Stimulated activated naive CD8-positive, alpha-beta T cell treated with anti-CD3 and anti-CD28 coated beads, Interleukin-15, Interleukin-2, amounts not matched to agents 100 U/mL and 50 U/mL, for 24 hours (primary cell): ENCODE measurements around the gene SPOCK3.
"Not testable (repeated sequence)": the region's sequence is repeated elsewhere in the genome, so short reads cannot be mapped to it uniquely, and the experiment has no call there.

Experiments used
- ATAC-seq: fragments of 150-1000 bp; cut with Tn5 transposase; one replicate; pipeline ENCODE4 v1.10.0; 2021
- DNase-seq: peaks from one replicate; pipeline ENCODE4 v3.0.0; 2021

The SPOCK3 gene

DNA sequence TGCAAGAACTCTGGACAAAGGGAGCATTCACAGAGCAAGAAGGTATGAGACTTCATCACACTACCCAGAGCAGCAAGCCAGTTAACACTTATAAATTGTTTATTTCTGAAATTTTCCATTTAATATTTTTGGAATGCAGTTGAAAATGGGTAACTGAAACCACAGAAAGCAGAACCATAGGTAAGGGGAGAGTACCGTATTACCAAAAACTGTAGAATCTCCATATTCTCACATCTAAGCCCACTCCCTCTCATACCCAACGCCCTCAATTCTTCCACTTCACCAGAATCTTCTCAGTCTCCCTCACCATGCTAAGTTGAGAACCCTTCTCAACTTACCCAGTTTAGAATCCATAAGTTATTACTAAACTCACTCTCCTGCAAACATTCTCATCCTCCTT is 277.8 kb downstream of the SPOCK3 start:
- DNase-seq (no peak), ATAC-seq (no peak)

DNA sequence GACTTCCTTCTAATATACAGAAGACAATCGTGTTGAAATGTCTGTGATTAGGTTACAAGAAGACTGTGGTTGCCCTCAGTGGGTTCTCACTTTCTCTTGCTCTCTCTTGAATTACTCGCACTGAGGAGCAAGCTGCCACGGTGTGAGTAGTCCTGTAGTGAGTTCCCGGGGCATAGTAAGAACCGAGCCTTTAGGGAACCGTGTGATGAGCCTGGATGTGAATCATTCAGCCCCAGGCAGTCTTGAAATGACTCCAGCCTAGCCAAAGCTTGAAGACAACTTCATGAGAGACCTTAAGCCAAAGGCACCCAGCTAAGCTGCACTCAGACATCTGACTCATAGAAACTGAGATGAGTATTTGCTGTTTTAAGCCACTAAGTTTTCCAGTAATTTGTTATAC is 292.7 kb downstream of the SPOCK3 start:
- ATAC-seq (peak; percentile 68), DNase-seq (peak; percentile 3)

DNA sequence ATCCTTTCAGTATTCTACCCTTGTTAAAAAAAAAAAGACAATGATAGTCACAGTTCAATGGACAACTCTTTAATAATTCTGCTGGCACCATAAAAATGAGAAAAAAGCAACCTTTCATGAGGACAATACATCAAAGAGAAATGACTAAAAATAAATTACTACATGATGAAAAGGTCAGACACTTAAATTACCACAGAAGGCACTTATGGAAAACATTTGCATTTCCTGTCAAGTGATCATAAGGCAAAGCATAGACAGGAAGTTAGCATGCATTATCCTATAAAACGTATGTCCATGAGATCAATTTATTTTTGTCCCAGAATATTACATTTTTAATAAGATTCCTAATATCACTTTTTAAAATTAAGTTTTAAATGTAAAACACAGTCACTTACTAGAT is 303.8 kb downstream of the SPOCK3 start:
- no peak for DNase-seq
- no peak for ATAC-seq

DNA sequence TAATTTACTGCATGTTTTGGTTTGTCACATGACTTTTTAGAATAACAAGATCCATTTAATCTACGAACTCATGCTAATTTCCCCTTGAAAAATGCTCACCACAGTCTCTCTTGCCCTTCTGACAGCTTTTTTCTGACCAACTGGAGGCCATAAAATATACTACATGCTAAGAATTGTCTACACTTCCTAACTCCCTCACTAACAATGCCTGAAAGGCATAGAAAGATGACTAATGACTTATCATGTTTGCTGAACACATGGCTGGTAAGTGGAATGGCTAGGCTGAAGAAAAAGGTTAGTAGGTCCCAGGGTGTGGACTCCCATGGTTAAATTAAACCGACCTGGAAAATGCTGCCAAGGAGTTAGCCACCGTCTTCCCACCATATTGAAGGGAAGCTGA is 309.9 kb downstream of the SPOCK3 start:
- no peak for ATAC-seq
- DNase-seq: no peak

DNA sequence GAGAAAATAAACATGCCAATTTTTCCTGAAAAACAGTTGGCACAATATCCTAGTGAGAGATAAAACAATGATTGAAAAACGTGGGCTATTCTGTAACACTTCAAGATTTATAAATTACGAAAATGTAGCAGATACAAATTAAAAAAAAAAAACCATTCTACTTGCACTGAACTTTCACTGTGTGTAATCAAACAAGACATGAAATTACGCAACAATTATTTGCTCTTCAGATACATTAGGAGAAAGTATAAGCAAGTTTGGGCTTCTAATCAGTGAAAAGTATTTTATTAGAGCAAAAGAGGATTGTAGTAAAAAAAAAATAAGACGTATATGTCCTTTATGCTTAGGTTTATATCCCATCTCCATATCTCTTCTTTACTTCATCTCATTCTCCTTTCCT is 320.4 kb downstream of the SPOCK3 start:
- no peak for DNase-seq
- no peak for ATAC-seq

DNA sequence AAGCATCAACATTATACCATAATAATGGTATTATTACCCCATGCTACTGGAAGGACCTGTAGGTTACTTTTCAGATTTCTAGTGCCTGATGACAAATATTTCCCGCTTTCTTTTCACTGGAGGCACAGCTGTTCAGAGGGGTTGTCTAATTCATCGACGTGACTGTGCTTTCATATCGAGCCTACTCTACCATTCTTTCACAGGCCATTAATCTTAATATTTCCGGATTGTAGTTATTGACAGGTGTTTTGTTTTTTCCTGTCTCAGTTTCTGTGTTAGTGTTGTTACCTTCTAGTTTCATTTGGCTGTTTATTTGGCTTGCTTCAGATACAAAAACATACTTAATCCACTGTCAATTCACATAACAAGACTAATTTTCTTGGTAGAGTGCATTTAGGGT is 330.9 kb downstream of the SPOCK3 start:
- DNase-seq: no peak
- ATAC-seq: no peak

DNA sequence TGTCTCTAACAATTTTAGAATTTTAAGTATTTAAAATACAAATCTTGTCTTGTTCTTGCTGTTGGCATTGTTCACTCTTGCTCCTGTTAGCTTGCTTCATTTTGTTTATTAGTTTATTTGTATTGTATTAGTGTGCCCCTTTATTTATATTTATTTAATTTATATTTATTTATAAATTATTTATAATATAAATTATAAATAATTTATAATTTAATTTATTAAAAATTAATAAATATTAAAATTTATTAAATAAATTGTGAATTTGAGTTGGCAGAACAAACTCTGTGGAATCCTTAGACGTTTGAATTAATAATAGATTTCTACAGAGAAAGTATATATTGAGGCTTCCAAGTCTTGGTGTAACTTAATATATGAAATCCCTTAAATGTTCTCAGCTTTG is 331.4 kb downstream of the SPOCK3 start:
- DNase-seq (no peak), ATAC-seq (no peak)

DNA sequence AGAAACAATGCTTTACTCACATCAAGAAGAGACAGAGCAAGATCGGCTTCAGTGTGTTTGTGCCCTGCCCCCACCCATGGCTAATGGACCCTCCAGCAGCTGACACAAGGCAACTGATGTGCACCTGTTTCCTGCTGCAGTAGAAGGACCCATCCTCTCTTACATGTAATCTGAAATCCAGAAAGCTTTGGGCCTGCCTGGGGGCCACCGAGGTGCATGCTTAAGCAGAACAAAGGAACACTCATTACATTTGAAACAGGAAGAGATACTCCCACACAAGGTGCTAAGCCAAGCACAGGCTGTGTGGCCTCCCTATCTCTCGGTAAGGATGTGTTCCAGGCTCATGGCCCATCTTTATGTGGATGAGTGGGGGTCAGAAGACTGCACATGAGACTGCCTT is 338.0 kb downstream of the SPOCK3 start:
- ATAC-seq: no peak
- no peak for DNase-seq

DNA sequence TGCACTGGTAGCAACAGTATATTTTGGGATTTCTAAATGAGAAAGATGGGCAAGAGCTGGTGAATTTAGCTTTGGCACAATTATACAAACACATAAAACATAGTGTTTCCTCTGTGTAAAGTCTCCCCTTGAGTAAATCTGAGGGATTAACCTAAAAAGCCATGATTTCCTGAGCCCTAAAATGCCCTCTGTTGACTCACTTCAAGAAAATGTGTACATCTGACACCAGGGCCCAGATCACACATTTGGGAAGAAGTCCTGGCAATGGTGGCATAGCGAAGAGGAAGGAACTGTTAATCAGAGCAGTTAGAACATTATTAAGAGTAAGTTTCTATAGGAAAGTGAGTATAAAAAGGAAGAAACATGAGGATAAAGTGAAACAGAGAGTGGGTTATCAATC is 338.5 kb downstream of the SPOCK3 start:
- no peak for DNase-seq
- ATAC-seq: no peak

DNA sequence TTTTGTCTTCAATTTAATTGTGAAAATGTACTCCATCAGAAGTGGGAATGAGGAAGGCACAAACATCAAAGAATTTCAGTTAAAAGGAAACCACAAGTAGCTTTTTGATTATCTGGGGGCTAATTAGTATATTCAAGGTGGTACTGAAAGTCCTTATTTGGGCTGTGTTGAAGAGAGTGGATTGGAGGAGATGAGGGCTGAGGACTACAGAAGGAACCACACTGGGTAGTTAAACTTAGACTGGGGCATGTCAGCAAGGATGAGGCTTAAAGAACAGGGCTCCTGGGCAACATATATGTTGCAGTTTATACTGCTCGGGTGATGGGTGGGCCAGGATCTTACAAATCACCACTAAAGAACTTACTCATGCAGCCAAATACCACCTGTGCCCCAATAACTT is 346.8 kb downstream of the SPOCK3 start:
- ATAC-seq: no peak
- DNase-seq: no peak

DNA sequence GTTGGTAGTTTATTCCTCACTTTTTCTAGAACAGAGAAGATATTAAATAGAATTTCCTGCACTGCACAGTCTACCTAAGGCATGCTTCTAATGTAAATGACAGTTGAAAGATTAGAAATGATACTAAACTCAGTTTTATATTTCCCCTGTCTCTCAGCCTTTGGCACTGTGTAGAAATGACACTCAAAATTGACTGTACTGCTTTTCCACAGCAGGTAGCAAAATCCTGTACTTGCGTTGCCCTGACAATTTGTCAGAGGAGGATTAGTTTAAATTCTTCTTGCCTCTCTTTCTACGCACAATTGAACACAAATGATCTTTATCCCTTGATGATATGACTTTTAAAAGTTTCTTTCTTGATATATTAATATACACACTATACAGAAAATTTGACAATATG is 347.6 kb downstream of the SPOCK3 start:
- ATAC-seq (no peak), DNase-seq (no peak)

DNA sequence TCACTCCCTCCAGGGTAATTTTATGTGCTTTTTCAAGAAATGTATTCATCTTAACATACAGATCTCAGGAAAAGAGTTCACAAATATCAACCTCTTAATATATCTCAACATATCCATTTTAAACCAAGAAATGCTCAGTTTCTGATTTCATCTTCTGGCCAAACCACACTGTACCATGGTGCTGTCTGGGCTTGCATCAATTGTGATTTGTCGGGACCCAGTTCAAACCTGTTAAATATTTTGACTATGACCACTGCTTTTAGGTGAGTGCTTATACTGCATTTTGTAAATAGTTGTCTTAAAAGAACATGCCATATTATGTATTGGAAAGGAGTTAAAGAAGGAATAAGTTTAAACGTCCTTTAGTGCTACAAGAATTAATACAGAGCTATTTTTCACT is 352.1 kb downstream of the SPOCK3 start:
- no peak for DNase-seq
- no peak for ATAC-seq

DNA sequence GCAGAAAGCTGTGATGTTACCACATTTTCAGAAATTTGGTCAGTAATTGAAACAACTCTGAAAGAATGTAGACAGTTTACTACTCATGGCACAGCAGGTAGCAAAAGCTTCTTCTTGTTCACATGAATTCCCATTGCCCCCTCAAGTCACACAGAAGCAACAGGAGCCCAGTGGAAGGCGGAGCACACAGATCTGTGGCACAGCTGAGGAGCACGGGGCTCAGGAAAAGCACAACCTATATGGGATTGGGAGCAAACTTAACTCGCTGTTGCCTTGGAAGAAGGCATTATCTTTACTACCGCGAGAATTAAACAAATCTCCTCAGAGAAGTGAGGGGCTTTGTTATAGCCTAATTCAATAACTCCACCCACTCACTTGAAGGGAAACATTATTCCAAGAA is 358.5 kb downstream of the SPOCK3 start:
- ATAC-seq (no peak), DNase-seq (no peak)

DNA sequence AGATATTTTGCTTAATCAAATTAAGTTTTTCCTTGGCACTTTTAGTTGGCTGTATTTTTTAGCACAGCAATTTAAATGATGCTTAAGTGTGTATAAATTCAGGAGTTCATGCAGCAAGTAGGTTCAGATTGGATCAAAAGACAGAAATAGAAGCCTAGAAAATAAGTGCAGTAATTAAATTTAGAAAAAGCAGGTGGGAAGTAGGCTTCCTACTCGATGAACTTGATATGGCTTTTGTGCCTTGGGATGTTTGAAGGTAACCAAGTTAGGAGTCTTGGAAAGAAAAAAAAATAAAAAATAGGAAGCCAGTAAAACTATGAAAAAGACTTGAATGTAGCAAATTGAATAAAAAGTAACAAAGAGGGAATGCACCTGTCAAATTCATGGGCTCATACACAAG is 372.3 kb downstream of the SPOCK3 start:
- ATAC-seq (no peak), DNase-seq (no peak)

DNA sequence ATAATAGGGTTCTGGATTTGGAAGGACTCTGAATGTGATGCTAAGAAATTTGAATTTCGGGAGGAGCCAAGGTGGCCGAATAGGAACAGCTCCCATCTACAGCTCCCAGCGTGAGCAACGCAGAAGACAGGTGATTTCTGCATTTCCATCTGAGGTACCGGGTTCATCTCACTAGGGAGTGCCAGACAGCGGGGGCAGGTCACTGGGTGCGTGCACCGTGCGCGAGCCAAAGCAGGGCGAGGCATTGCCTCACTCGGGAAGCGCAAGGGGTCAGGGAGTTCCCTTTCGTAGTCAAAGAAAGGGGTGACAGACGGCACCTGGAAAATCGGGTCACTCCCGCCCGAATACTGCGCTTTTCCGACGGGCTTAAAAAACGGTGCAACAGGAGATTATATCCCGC is 383.9 kb downstream of the SPOCK3 start:
- not testable (repeated sequence) for DNase-seq, ATAC-seq

DNA sequence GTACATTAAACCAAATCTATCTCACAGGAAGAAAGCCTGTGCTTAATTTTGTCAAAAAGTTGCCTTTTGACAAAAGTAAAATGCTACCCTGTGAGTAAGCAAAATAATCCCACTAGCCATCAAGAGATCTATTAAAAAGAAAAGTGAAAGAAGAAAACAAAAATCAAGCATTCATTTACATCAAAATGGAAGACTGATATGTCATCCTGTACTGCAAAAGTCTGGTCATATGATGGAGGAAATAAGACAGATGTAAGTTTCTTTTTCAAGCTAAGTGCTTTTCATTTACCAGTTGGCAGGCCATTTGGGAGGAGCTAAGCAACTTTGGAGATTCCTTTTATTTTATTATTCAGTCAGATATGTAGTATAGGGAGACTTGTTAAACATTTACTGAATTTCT is 387.4 kb downstream of the SPOCK3 start:
- no peak for DNase-seq
- ATAC-seq: no peak

DNA sequence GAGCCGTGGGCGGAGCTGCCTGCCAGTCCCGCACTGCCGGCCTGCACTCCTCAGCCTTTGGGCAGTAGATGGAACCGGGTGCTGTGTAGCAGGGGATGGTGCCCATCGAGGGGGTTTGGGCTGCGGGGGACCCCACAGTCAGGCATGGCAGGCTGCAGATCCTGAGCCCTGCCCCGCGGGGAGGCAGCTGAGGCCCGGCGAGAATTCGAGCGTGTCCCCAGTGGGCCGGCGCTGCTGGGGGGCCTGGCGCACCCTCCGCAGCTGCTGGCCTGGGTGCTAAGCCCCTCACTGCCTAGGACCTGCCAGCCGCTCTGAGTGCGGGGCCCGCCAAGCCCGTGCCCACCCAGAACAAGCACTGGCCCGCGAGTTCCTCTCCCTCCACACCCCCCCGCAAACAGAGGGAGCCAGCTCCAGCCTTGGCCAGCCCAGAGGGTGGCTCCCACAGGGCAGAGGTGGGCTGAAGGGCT is 391.5 kb downstream of the SPOCK3 start:
- DNase-seq: no peak
- no peak for ATAC-seq

DNA sequence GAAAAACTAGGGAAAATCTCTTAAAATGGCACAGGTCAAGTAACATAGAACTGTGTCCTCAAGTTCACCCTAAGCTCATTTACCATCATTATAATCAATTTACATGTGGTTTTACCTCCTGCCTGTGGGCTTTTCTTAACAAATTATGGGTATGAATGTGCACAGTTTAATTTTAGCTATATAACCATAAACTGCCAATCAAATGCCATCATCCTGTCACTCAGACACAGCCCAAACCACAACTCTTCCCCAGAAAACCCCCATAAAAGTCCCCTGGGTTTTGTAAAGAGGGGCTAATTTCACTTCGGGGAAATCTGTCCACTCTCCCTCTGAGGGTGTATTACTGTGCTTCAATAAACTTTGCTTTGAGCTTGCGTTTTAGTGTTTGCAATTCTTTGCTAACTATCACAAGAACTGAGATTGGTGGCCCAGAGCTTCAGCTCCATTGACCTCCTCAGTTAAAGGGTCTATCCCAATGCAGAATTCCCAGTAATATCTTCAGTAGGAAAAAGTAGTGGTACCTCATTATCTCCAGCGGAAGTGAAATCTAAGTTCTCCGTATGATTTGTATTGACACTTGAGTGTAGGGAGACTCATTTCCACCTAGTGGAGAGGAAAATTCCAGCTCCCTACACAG is 394.6 kb downstream of the SPOCK3 start:
- DNase-seq: no peak
- no peak for ATAC-seq

DNA sequence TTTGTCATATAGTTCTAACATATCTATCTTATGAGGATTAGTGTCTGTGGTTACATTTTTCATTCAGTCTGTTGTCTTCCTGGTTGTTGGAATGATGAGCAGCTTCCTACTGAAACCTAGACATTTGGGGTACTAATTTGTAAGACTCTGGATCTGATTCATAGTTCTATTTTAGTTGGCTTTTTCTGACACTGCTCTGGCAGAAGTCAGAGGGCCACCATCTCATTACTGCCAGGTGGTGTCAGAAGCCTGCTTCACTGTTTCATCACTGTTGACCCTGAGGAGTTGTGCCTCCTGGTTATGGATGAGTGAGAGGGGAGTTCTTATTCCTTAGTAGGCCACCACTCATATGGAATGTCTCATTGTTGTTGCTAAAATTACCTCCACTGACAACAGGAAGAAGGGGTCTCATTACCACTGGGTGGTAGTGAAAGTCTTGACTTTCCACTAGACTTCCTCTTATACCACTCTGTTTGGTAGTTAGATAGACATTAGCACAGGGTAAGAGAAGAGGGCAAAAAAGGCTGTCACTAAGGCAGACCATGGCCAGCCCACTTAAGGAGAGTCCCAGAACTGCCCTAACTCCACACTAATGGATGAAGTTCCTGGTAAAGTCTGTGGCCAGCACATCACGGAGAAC is 395.2 kb downstream of the SPOCK3 start:
- no peak for ATAC-seq
- no peak for DNase-seq

DNA sequence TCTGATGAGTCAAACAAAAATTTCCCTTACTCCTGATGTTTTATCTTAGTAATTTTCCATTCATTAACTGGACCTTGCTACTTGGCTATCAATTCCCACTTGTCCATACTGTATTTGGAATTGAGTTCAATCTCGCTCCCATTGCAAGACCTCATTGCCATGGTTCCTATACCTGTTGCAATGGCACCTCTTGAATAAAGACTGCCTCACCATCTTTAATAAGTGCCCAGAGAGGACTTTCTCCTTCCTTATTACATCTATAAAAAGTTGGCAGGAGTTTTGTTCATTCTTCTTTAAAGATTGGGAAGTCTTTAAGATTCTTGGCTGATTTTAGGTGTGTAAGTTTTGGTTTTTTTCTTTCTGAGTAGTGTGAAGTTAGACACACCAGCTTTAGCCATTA is 397.4 kb downstream of the SPOCK3 start:
- ATAC-seq (no peak), DNase-seq (no peak)

DNA sequence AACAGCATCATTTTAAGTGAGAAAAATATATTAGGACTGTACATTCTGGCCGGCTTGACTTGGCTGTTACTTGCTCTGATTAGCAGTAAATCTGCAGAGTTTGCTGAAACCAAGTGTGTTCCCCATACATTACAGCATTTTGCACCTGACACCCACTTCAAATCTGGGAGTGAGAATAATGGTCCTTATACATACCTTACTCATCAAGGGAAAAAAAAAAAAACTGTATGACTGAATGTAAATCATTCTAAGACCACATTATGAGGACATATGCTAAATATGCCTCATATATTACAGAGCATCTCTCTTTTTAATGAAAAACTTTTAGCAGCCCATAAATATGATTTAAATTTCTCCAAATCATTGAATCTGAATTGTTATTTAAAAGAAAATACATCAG is 406.7 kb downstream of the SPOCK3 start:
- no peak for DNase-seq
- no peak for ATAC-seq

DNA sequence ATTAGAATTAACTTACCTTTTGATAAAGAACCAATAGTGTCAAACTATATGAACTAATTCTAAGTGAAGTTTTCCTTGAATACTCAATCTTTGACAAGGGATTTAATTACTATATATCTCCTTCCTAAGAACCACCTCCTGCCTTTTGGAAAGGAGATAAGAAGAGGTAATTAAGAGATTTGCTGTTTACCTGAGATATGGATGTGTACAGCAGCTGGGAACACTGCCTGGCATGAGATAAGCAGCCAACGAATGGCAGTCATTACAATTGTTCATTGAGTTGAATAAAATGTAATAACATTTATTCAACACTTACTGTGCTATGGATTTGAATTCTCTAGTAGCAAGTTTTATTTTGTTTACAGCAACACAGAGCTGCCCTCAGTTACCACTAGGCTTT is 407.1 kb downstream of the SPOCK3 start:
- no peak for DNase-seq
- ATAC-seq: no peak

DNA sequence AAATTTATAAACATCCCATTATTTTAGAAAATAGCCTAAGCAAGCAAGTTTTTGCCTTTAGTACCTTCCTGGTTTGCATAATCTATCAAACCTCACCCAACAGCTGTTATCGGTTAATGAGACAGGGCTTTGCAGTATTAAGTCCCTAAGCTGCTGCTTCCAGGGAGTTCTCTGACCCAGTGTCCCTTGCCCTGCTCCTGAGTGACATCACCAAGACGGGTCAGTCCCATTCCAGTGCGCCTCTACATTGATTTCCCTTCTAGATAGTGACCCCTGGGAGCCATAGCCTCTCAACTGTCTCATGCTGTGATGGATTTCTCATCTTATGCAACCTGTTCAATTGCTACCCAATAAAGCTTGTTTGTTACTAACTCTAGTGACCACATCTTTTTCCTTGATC is 410.4 kb downstream of the SPOCK3 start:
- ATAC-seq: no peak
- DNase-seq: no peak

DNA sequence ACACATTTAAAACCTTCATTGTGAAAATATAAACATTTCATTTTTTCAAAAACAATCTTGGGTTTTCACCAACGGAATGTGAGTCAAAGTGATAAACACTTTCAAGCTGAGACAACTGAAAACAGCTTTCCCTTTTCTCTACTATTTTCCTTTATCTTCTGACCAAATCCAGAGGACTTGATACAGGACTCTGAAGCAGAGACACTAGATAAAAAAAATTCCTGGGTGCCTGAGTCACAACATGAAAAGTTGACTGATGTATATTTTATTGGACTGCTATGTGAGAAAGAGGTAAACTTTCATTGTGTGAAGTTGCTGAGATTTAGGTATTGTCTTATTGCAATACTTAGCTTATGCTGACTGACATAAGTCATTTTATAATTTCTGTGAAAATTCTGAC is 411.2 kb downstream of the SPOCK3 start:
- DNase-seq: no peak
- no peak for ATAC-seq

DNA sequence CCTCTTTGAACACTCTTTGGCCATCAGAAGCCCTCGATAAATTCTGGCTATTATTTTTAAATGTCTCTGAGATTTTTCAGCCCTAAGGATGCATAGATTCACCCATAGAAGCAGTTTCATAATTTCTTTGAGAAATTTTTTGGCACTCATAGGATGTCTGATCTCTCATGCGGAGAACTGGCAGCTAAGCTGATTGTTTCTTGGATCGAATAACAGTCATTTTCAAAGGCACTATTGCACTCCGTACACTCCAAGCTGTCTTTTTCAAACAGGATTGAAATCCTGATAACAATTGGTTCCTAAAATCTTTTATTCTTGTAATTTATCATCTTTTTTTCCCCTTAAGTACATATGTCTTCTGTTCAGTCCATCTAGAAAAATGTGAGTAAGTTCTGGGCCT is 411.9 kb downstream of the SPOCK3 start:
- DNase-seq (no peak), ATAC-seq (no peak)
